AG04450 (cell line): ENCODE results near the gene GPR161. TPM values are rescaled to one million over a fixed set of nuclear protein-coding genes. Genes with fewer than 3 reads are reported as not detected.

Experiments used
- CTCF ChIA-PET: fragments of 300-600, 350-600 bp; formaldehyde crosslinking; extraction: SDS; loops from one replicate; lab custom pipeline; 2022; ENCODE audit warnings: antibody characterized with exemption, inconsistent platforms; lab: Charles Lee
- POLR2A ChIA-PET: fragments of 350-600 bp; formaldehyde crosslinking; extraction: SDS; loops from one replicate; lab custom pipeline; 2021; ENCODE audit warnings: antibody characterized with exemption, inconsistent platforms; lab: Yijun Ruan, JAX
- DNase-seq: peaks from one replicate; pipeline ENCODE4 v3.0.0-alpha.2; 2011; ENCODE audit warnings: low read depth, low spot score
- H3K27ac ChIP-seq: one replicate; pipeline ENCODE4 v1.5.1; 2012; ENCODE audit warnings: low read depth, low read length, control low read depth
- H3K27me3 ChIP-seq: one replicate; pipeline ENCODE4 v1.6.0; 2012; ENCODE audit warnings: low read length; ENCODE audit not compliant: control insufficient read depth, insufficient read depth
- H3K4me3 ChIP-seq: 2 replicates; pipeline ENCODE4 v1.5.1; 2011; ENCODE audit warnings: mild to moderate bottlenecking, low read depth, low read length, control low read depth
- H3K9me3 ChIP-seq: 2 replicates; pipeline ENCODE4 v1.5.1; 2012; ENCODE audit warnings: low read length; ENCODE audit not compliant: control insufficient read depth, insufficient read depth
- polyA plus RNA-seq: library from polyadenylated mRNA; depleted of rRNA; stranded (reverse); fragments of >200 nt; gene quantifications from 2 replicates; pipeline ENCODE4 v1.2.3, GENCODE V29; 2011
- TF ChIP-seq, protein P1 (sequence below): IDR thresholded peaks from 2 replicates; pipeline ENCODE4 v1.5.1; 2011; ENCODE audit warnings: low read depth, low read length, control low read depth, inconsistent platforms

Gene GPR161
- polyA plus RNA-seq, 1 experiment = 14.1 TPM

DNA sequence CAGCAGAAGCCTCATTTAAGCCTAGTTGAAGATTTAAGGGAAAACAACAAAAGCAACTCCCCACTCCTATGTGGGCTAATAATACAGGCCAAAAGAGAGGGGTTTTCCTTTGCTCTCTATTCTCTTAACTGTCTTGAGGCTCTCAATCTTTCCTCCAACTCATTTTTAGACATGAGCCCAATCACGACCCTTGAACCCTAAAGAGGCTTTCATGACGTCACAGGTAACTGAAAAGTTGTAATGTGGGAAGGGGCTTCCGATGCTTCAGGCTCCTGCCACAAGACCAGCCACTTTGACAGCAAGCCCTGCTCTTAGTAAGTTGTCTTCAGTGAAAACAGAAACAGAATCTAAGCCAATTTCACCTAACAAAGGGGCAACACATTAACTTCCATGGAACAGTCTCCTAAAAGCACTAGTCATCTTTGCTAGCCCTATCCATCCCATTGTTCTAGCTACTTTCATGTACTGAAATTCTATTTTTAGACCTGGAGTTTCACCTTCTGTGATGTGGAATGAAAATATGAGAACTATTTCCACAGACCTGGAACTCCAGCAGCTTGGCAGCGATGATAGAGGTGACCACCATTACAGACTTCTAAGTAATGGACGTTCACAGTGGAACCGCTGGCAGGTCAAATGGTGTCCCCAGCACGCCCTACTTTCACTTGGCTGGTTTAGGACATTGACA is 36.3 kb downstream of the GPR161 start:
- no peak overlapping the region for H3K4me3 ChIP-seq
- no peaks in the 10 kb centered on the region for H3K27me3 ChIP-seq
- ChIA-PET CTCF (interaction anchor here (3.1 kb wide), 1 partner anchor 15 kb away, joined by 12 read pairs; no protein-coding TSS in a partner anchor), POLR2A (interaction anchor here (0.7 kb wide), 1 partner anchor 38 kb away, joined by 4 read pairs; no protein-coding TSS in a partner anchor)
- TF ChIP-seq, protein P1, sequence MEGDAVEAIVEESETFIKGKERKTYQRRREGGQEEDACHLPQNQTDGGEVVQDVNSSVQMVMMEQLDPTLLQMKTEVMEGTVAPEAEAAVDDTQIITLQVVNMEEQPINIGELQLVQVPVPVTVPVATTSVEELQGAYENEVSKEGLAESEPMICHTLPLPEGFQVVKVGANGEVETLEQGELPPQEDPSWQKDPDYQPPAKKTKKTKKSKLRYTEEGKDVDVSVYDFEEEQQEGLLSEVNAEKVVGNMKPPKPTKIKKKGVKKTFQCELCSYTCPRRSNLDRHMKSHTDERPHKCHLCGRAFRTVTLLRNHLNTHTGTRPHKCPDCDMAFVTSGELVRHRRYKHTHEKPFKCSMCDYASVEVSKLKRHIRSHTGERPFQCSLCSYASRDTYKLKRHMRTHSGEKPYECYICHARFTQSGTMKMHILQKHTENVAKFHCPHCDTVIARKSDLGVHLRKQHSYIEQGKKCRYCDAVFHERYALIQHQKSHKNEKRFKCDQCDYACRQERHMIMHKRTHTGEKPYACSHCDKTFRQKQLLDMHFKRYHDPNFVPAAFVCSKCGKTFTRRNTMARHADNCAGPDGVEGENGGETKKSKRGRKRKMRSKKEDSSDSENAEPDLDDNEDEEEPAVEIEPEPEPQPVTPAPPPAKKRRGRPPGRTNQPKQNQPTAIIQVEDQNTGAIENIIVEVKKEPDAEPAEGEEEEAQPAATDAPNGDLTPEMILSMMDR = no peak
- DNase-seq = no peak
- no peaks in the 10 kb centered on the region for H3K9me3 ChIP-seq
- no peak overlapping the region for H3K27ac ChIP-seq

DNA sequence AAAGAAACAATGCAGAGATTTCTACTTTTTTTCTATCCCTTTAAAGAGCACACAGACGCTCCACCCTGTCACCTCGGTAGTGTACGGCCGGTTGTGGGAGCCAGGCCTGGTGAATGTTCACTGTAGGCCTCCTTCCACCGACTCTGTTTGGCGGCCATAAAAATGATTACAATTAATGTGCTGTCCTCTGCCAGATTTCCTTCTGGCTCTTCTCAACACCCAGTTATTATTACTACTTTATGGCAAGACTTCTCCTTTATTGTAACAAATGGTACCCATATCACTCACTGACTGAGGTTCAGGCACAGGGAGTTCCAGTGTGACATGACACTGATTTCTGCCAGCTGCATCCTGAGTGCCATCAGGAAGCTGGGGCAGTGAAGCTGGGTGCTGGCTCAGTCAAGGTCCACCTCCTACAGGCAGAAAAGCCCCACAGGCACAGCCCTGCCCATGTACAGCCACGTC is 37.4 kb downstream of the GPR161 start:
- H3K9me3 ChIP-seq = no peaks in the 10 kb centered on the region
- DNase-seq = no peak
- POLR2A ChIA-PET = no interaction called here
- TF ChIP-seq, protein P1 = no peak
- H3K27me3 ChIP-seq = no peaks in the 10 kb centered on the region
- no peak overlapping the region for H3K4me3 ChIP-seq
- CTCF ChIA-PET = interaction anchor here (2.5 kb wide), 1 partner anchor 17 kb away, joined by 9 read pairs; no protein-coding TSS in a partner anchor
- no peak overlapping the region for H3K27ac ChIP-seq

DNA sequence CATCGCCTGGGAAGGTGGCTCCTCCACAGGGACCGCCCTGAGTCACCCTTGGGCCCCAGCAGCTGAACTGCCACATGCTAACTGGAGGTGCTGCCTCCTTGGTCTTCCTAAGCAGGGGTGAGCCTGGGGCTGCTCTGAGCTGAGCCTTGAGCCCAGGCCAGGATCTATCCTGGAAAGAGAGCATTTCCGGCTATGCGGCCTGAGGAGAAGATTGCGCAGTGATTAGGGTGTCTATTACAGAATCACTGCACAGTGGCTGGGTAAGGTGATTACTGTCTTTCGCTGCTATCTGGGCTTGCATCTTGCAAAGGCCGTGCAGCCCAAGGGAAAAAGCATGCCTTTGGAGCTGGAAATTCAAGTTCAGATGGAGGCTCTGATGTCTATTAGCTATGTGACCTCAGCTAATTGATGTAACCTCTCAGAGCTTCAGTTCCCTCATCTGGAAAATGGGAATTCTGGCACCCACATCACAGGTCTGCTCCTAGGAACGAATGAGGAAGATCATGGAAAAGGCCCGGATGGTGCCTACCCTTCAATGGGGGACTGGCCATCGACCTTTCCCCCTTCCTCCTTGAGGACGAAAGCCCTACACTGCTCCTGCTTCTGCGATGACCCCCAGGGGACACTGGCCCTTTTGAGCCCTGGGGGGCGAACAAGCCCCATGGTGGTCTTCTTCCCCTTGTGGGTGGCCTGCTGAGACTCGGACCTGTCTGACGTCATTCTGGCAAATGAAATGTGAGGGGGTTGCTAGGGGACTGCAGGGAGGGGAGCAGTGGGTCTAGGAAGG is 38.0 kb downstream of the GPR161 start:
- no peak overlapping the region for H3K4me3 ChIP-seq
- TF ChIP-seq, protein P1 = no peak
- H3K27me3 ChIP-seq = no peaks in the 10 kb centered on the region
- no peak for DNase-seq
- ChIA-PET POLR2A (no interaction called here), CTCF (interaction anchor here (2.5 kb wide), 1 partner anchor 16 kb away, joined by 9 read pairs; no protein-coding TSS in a partner anchor)
- no peak overlapping the region for H3K27ac ChIP-seq
- no peaks in the 10 kb centered on the region for H3K9me3 ChIP-seq

DNA sequence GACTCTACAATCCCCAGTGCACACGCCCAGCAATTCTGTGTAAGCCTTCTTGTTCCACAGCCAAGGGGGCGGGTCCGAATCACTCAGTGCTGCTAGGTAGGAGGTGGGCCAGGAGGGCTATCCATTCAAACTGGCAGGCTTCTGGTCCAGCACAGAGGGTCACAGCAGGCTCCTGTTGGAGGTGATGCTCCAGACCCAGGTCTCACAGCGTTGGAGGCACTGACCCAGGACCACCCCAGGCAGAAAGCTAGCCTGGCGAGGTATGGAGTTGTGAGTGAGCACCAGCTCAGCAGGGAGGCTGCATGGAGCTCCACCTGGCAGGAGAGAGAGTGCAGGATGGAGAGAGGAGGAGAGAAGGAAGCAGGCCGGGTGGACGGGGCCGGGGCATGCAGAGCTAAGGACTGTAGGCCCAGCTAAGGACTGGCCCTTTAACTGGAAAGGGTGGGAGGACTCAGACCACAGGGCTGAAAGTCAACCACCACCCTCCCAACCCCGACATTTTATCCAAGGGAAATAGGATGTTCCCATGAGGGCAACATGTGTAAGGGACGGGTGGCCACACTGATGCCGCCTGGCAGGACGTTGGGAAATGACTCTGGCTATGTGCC is 38.7 kb downstream of the GPR161 start:
- H3K27me3 ChIP-seq = no peaks in the 10 kb centered on the region
- no peaks in the 10 kb centered on the region for H3K9me3 ChIP-seq
- ChIA-PET POLR2A (interaction anchor here (1.1 kb wide), 1 partner anchor 15 kb away, joined by 4 read pairs; no protein-coding TSS in a partner anchor), CTCF (interaction anchor here (2.5 kb wide), 1 partner anchor 16 kb away, joined by 9 read pairs; no protein-coding TSS in a partner anchor)
- TF ChIP-seq, protein P1 = no peak
- no peak for DNase-seq
- H3K27ac ChIP-seq = no peak overlapping the region
- no peak overlapping the region for H3K4me3 ChIP-seq
